Middle frontal gyrus (tissue), 1 donor: Measurements from ENCODE around the gene CYP2W1.
A peak's percentile ranks its signal among the peaks of the same experiment; 100 is the strongest.

Experiments used
- DNase-seq: peaks from one replicate; pipeline ENCODE4 v3.0.0-alpha.2; 2015; ENCODE audit warnings: low spot score; ENCODE audit errors: extremely low spot score

Gene CYP2W1

DNA sequence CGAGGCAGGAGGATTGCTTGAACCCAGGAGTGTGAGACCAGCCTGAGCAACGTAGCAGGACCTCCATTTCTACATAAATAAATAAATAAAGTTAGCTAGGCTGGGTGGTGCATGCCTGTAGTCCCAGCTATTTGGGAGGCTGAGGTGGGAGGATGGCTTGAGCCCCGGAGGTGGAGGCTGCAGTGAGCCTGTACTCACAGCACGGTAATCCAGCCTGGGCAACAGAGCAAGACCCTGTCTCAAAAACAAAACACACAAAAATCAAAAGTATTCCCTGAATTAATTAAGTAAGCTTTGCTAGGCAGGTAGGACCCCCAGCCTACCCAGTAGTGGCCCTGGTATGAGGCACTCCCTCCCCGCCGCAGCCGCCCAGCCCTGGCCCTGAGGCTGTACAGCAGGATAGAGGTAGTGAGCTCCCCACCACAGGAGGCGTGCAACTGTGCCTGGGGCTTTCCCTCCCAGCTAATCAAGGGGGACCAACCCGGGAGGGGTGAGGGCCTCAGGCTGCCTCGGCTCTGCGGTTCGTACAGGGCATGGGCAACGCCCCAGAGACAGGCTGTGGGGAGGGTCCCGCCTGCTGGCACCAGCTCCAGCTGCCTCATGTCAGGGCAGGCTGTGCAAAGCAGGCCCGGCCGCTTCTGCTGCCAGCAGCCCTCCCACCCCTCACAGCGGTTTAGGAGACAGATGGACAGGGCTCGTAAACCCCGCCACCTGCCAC, 1.0 kb upstream of the CYP2W1 start:
- no peak for DNase-seq

- no peak for DNase-seq
Observed at GRCh38 chr7:982511-983003, 424 bp upstream of the CYP2W1 start.

DNA sequence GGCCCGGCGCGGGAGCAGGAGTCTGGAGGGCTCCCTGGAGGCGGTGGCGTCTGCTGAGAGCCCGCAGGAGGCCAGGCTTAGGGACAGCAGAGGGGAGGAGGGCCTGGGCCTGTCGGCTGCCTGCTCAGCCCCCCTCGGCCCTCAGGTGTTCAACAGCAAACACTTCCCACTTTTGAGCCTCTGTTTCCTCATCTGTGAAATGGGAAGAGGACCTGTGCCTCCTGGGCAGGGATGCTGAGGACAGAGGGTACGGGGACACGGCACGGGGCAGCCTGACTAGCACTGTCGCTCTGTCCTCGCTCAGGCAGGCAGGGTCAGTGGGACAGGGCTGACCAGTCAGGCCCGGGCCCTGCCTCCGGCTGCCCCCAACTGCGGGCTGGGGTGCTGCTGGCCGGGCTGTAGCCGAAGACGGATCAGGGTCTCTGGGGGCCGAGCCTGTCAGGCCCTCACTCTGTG, 663 bp downstream of the CYP2W1 start:
- DNase-seq = no peak

GRCh38 chr7:984361-985126, 1.6 kb downstream of the CYP2W1 start:
- no peak for DNase-seq

- no peak for DNase-seq
Observed at GRCh38 chr7:985127-985416, 2.1 kb downstream of the CYP2W1 start.

DNA sequence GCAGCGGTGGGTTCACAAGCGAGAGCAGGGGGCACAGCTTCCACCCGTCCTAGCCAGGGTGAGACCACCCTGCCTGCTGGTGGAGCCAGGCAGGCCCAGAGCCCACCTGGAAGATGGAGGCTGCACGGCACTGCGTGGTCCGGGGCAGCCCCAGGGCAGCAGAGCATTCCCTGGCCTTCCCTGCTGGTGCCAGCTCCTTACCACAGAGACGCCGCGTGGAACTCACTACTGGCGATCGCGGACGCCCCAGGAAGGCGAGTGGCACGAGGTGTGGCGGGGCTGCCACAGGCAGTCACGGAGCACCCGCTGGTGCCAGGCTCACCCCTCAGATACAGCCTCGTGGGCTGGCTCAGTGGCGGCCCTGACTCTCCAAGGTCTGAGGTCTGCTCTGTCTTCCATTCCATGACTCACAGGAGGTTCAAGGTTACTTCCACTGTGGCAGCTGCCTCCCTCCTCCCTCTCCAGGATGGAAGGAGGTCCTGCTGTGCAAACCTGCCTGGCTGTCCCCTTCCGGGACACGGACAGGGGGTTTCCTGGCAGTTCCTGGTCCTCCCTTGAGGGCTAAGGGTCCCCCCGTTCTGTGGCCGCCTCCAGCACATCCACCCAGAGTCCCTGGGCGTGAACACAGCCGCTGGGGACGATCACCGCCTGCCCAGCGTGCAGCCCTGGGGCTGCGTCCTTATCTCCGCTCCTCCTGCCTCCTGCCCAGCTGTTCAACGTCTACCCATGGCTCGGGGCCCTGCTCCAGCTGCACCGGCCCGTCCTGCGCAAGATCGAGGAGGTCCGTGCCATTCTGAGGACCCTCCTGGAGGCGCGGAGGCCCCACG, 3.1 kb downstream of the CYP2W1 start:
- no peak for DNase-seq

DNA sequence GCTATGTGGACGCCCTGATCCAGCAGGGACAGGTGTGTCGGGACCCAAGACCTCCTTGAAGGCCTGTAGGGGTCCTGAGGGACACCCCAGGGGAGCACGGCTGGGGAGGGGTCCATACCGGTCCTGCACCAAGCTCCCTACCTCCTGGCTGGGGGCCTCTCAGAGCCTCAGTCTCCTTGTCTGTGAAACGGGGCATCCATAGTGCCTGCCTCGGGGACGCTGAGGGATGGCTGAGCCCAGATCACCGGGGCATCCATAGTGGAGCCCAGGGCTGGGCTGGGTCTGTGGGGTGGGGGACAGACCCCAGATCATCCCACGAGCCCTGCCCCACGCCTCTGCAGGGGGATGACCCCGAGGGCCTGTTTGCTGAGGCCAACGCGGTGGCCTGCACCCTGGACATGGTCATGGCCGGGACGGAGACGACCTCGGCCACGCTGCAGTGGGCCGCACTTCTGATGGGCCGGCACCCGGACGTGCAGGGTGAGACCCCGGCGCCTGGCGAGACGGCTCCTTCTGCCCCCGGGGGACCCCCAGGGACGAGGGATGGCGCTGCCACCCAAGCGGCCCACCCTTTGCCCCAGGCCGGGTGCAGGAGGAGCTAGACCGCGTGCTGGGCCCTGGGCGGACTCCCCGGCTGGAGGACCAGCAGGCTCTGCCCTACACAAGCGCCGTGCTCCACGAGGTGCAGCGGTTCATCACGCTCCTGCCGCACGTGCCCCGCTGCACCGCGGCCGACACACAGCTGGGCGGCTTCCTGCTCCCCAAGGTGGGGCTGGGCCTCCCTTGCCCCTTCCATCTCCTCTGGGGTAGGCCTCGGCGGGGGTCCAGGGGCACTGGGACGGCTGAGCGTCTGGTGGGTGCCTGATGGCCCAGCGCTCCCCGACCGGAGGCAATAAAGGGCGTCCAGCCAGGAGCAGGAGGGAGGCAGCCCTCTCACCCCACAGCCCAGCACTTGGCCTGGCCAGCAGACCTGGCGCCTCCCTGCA, 4.1 kb downstream of the CYP2W1 start:
- DNase-seq = no peak

GRCh38 chr7:987909-988308, 4.9 kb downstream of the CYP2W1 start:
- DNase-seq = no peak

DNA sequence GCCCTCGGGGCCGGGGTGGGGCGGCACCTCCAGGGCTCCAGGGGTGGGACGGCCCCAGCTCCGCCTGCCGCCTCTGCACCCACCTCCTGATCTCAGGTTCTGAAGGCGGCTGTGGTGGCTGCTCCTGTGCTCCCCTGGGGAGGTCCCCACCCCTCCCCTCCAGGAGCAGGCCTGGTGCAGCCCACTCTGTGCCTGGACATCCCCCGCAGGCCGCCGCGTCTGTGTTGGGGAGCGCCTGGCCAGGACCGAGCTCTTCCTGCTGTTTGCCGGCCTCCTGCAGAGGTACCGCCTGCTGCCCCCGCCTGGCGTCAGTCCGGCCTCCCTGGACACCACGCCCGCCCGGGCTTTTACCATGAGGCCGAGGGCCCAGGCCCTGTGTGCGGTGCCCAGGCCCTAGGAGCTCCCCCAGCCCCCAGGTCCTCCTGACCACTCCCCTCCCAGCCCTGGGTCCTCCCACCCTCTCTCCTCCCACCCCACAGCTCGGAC, 5.5 kb downstream of the CYP2W1 start:
- no peak for DNase-seq

- no peak for DNase-seq
Observed at GRCh38 chr7:988963-989529, 6.1 kb downstream of the CYP2W1 start.

DNA sequence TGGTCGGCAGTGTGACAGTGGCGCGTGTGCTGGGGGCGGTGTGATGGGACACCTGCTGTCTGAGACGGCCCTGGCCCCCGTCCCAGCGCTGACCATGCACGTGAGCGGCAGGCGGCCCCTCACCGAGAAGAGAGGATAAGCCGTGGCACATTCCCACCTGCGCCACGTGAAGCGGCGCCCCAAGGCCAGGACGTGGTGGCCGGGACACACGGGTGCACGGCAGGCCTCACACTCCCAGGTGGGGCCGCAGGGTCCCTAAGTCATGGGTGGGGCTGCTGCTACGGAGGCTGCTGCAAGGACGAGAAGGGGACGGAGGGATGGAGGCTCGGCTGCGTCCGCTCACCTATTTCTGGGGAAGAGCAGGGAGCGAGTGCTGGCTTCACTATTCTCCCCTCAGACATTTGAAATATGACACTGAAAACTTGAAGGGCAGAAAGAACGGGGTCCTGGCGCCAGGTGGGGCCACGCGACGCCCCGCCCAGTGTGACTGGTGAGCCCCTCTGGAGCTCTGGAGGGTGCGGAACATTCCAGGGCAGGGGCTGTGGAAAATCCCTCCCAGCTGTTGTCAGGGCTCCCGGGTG, 7.5 kb downstream of the CYP2W1 start:
- no peak for DNase-seq

DNA sequence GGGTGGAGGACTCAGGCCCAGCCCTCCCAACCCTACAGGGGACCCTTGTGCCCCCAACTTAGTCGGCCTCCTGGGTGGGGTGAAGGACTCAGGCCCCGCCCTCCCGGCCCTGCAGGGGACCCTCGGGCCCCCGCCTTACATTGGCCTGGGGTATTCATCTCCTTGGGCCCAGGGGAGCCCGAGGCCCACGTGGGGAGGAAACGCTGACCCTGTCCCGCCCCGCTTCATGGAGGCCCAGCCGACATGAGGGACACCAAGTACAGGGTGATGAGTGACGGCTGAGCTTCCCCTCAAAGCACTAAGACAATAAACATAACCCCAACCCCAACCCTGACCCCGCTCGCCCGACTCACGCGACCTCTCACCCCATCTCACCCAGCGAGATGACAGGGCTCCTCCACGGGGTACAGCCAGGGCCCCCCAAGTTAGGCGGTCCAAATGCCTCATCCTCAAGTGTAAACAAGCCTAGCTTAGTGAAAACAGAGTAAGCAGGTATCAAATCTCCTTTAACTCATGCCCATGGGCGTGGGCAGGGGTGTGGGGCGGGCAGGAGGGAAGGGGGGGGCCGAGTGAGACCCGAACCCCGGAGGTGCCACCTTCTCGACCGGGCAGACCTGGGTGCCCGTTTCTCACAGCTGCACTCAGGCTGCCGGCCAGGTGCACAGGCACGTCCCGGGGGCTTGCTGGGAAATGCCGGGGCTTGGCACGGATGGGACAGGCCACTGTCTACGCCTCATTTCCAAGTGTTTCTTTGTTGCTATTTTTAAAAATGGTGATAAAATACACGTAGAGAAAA, 8.2 kb downstream of the CYP2W1 start:
- DNase-seq = no peak

GRCh38 chr7:991729-992656, 9.0 kb downstream of the CYP2W1 start:
- DNase-seq = no peak

DNA sequence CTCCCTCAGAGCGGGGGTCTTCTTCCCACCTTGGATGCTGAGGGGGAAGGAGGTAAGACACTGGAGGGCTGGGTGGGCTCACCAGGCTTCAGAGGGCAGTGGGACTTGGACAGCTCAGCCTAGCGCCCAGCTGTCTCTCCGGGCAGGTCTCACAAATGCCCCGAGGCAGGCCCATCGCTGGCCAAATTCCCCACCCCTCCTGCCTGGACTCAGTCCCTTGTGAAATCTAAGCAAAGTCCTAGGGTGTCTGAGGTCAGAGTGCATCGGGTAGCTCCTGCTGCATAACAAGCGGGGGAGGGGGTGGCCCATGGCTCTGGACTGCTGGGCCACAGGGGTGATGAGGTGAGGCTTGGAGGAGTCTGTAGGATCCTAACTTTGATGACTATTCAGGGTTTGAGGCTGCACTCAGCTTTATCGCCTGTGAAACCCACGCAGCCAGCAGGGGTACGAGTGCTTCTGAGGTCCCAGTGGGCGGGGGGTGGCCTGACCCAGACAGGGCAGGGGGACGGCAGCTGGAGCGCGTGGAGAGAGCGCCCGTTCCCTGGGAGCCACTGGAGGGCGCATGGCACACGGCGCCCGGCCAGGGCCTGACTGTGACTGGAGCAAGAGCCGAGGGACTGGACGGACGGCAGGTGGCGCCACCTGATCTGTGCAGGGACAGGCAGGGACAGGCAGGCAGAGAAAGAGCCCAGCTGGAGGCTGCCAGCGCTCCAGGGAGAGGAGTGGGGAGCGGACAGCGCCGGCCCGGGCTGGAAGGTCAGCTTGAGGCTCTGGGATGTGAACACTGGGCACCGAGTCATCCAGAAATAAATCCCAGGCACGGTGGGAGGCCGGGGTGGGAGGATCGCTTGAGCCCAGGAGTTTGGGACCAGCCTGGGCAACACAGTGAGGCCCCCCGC, 10.0 kb downstream of the CYP2W1 start:
- DNase-seq = peak; percentile 87

GRCh38 chr7:994592-995308, 11.8 kb downstream of the CYP2W1 start:
- DNase-seq = no peak

- DNase-seq = no peak
Observed at GRCh38 chr7:995571-995970, 12.6 kb downstream of the CYP2W1 start.
